Testis (tissue), 2 donors: ENCODE measurements around the gene SCN9A.

Experiments used
- CTCF ChIP-seq, 3 experiments: fragments of 450-650 bp in 2 of 3; fragments of 200-600 bp in 1 of 3; sonication (generic) in 1 of 3; IDR thresholded peaks; one replicate each; pipeline ENCODE4 v1.5.1; 2016 to 2019; ENCODE audit warnings: antibody characterized with exemption in 3 of 3, mild to moderate bottlenecking in 2 of 3, moderate library complexity in 1 of 3
- POLR2A ChIP-seq: fragments of 450-650 bp; IDR thresholded peaks from one replicate; pipeline ENCODE4 v1.6.1; 2017; ENCODE audit warnings: antibody characterized with exemption, mild to moderate bottlenecking, moderate library complexity

DNA sequence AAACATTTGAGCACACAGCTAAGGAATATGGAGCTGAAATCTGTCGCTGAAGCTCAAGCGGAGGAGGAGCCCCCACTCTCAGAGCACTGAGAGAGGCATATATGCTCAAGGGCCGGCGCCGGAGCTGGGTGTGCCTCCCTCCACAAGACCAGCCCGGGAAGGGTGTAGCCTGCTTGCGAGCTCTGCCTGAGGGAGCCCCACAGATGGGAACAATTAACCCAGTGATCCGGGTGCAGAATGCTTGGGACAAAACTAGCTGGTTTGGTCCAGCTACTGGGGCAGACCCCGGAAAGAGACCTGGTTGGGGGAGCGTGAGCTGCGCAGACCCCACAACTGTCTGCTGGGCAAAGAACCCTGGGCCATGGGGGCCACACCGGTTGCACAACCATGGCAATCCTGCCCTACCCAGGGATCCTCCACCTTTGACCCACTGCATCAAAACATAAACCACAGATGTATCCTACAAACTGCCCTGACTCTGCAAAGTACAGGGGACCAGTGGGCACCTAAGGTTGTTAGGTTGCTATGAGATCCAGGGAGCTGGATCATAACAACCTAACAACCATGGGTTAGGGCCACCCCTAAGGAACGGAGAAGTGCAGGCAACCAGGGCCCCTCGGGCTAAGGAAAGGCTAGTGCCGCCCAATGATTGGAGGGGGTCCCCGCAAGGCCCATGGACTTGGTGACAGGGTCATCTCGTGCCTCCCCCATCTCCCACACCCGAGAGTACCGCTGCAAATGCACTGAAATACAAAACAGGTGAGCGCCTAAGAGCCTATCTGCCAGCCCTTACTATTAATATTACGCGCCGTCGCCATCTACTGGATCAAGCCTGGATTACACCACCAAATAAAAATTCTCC lies 194.6 kb downstream of the SCN9A start:
- TF ChIP-seq CTCF (IDR thresholded peaks at IDR 0.05) (peak in 2 of 3 experiments; percentile 48 to 49), POLR2A (no peak)
